GM23338 (cell line): ENCODE data around the gene ARHGDIA. TPM values are rescaled to one million over a fixed set of nuclear protein-coding genes. Genes with fewer than 3 reads are reported as not detected.

Source experiments
- ATAC-seq: fragments of 200-7000 bp; cut with Tn5 transposase; 3 replicates; pipeline ENCODE4 v1.9.1; 2020
- DNase-seq: peaks from one replicate; pipeline ENCODE4 v3.0.0-alpha.2; 2015; ENCODE audit warnings: low spot score
- H2AFZ ChIP-seq: fragments of 200-600 bp; sonication (generic); 2 replicates; pipeline ENCODE4 v1.8.0; 2016; ENCODE audit warnings: antibody characterized with exemption, mild to moderate bottlenecking, moderate library complexity
- H3F3A ChIP-seq: fragments of 200-600 bp; sonication (generic); replicated peaks from 2 replicates; pipeline ENCODE4 v1.8.0; 2017; ENCODE audit warnings: antibody characterized with exemption, mixed run types, low read depth
- H3K27ac ChIP-seq: fragments of 200-600 bp; sonication (generic); 2 replicates; pipeline ENCODE4 v1.6.1; 2016; ENCODE audit warnings: low read depth
- H3K27me3 ChIP-seq: fragments of 200-600 bp; sonication (generic); 2 replicates; pipeline ENCODE4 v1.8.0; 2016; ENCODE audit warnings: mild to moderate bottlenecking, mixed run types, moderate library complexity; ENCODE audit not compliant: insufficient read depth
- H3K36me3 ChIP-seq: fragments of 200-600 bp; sonication (generic); 2 replicates; pipeline ENCODE4 v1.8.0; 2016; ENCODE audit warnings: mild to moderate bottlenecking; ENCODE audit not compliant: insufficient read depth
- H3K4me1 ChIP-seq: fragments of 200-600 bp; sonication (generic); 2 replicates; pipeline ENCODE4 v1.8.0; 2016; ENCODE audit warnings: mild to moderate bottlenecking, moderate library complexity; ENCODE audit not compliant: insufficient read depth
- H3K4me2 ChIP-seq: fragments of 200-600 bp; sonication (generic); 2 replicates; pipeline ENCODE4 v1.7.1; 2017; ENCODE audit warnings: mixed run types
- H3K4me3 ChIP-seq: fragments of 200-600 bp; sonication (generic); 2 replicates; pipeline ENCODE4 v1.6.1; 2016; ENCODE audit warnings: mixed run types
- H3K79me2 ChIP-seq: fragments of 200-600 bp; sonication (generic); replicated peaks from 2 replicates; pipeline ENCODE4 v1.8.0; 2017; ENCODE audit warnings: mild to moderate bottlenecking; ENCODE audit not compliant: insufficient read depth
- H3K9me2 ChIP-seq: fragments of 200-600 bp; sonication (generic); 2 replicates; pipeline ENCODE4 v1.8.0; 2017; ENCODE audit not compliant: insufficient read depth
- H4K20me1 ChIP-seq: fragments of 200-600 bp; sonication (generic); replicated peaks from 2 replicates; pipeline ENCODE4 v1.8.0; 2017; ENCODE audit warnings: mild to moderate bottlenecking; ENCODE audit not compliant: insufficient read depth
- H3K27ac Mint-ChIP-seq: 2 replicates; pipeline ENCODE4 v1.8.0; 2020; ENCODE audit warnings: inconsistent platforms, mild to moderate bottlenecking, moderate library complexity, mixed read lengths
- H3K27me3 Mint-ChIP-seq: 3 replicates; pipeline ENCODE4 v1.8.0; 2022; ENCODE audit warnings: low read depth, mild to moderate bottlenecking, moderate library complexity, mixed read lengths, inconsistent platforms; ENCODE audit not compliant: insufficient read depth, poor library complexity
- H3K36me3 Mint-ChIP-seq: 3 replicates; pipeline ENCODE4 v1.8.0; 2021; ENCODE audit warnings: low read depth, mild to moderate bottlenecking, inconsistent platforms, moderate library complexity, mixed read lengths
- H3K4me1 Mint-ChIP-seq: 3 replicates; pipeline ENCODE4 v1.8.0; 2020; ENCODE audit warnings: mild to moderate bottlenecking, inconsistent platforms, mixed read lengths
- H3K4me3 Mint-ChIP-seq: 3 replicates; pipeline ENCODE4 v1.8.0; 2021; ENCODE audit warnings: moderate library complexity, mild to moderate bottlenecking, inconsistent platforms, mixed read lengths
- H3K9me3 Mint-ChIP-seq: 3 replicates; pipeline ENCODE4 v1.8.0; 2020; ENCODE audit warnings: moderate library complexity, mild to moderate bottlenecking, inconsistent platforms, mixed read lengths
- CREB1 ChIP-seq: fragments of 250-450 bp; sonication (Bioruptor Pico); IDR thresholded peaks from 2 replicates; pipeline ENCODE4 v1.5.0; 2020; ENCODE audit warnings: low read depth, mild to moderate bottlenecking, moderate library complexity
- CTCF ChIP-seq, 2 experiments: fragments of 200-600 bp in 1 of 2; sonication (generic) in 1 of 2; conservative IDR thresholded peaks; 2 replicates each; pipeline versions ENCODE4 v1.5.1 to v1.6.1; 2016 to 2017; ENCODE audit warnings: antibody characterized with exemption in 2 of 2, low read depth in 2 of 2, mild to moderate bottlenecking in 2 of 2, moderate library complexity in 1 of 2
- EZH2 ChIP-seq: fragments of 200-600 bp; sonication (generic); IDR thresholded peaks from one replicate; pipeline ENCODE4 v1.8.0; 2017; ENCODE audit warnings: antibody characterized with exemption, mild to moderate bottlenecking, low read depth; ENCODE audit not compliant: unreplicated experiment
- EZH2phosphoT487 ChIP-seq: fragments of 200-600 bp; sonication (generic); IDR thresholded peaks from one replicate; pipeline ENCODE4 v1.8.1; 2018; ENCODE audit warnings: antibody characterized with exemption; ENCODE audit not compliant: unreplicated experiment
- JUNB ChIP-seq: IDR thresholded peaks from one replicate; pipeline ENCODE4 v1.6.1; 2016; ENCODE audit warnings: antibody characterized with exemption; ENCODE audit not compliant: unreplicated experiment
- NANOG ChIP-seq: IDR thresholded peaks from 2 replicates; pipeline ENCODE4 v1.6.1; 2016; ENCODE audit warnings: antibody characterized with exemption, borderline replicate concordance
- POLR2AphosphoS5 ChIP-seq: IDR thresholded peaks from 2 replicates; pipeline ENCODE4 v1.6.1; 2016; ENCODE audit warnings: antibody characterized with exemption, low read depth
- REST ChIP-seq: IDR thresholded peaks from one replicate; pipeline ENCODE4 v1.6.1; 2018; ENCODE audit warnings: antibody characterized with exemption; ENCODE audit not compliant: unreplicated experiment
- STAT1 ChIP-seq: IDR thresholded peaks from one replicate; pipeline ENCODE4 v1.6.1; 2016; ENCODE audit warnings: antibody characterized with exemption; ENCODE audit not compliant: unreplicated experiment
- ZNF114 ChIP-seq: fragments of 250-450 bp; sonication (Bioruptor Pico); IDR thresholded peaks from 2 replicates; pipeline ENCODE4 v1.5.0; 2020; ENCODE audit warnings: mild to moderate bottlenecking, moderate library complexity
- ZNF331 ChIP-seq: fragments of 250-450 bp; sonication (Bioruptor Pico); IDR thresholded peaks from 2 replicates; pipeline ENCODE4 v1.5.0; 2020; ENCODE audit warnings: low read depth, mild to moderate bottlenecking, moderate library complexity
- ZNF462 ChIP-seq: fragments of 250-450 bp; sonication (Bioruptor Pico); IDR thresholded peaks from 2 replicates; pipeline ENCODE4 v1.5.0; 2020; ENCODE audit warnings: mild to moderate bottlenecking, moderate library complexity
- polyA plus RNA-seq: library from polyadenylated mRNA; unstranded; fragments of >200 nt; fragmentation: Nextera tagmentation; extraction: Ambion mirVana; gene quantifications from 2 replicates; pipeline ENCODE4 v1.2.1, GENCODE V29; 2016
- total RNA-seq: library from RNA; depleted of rRNA; stranded (reverse); fragments of >200 nt; shearing (Covaris generic); gene quantifications from 2 replicates; pipeline ENCODE4 v1.2.3, GENCODE V29; 2014
- TF ChIP-seq, protein P1 (sequence below): IDR thresholded peaks from 2 replicates; pipeline ENCODE4 v1.6.1; 2016; ENCODE audit warnings: antibody characterized with exemption

The ARHGDIA gene
- total and polyA plus RNA-seq, 2 experiments from 2014 or later = 125 to 140 TPM

GRCh38 chr17:81817758-81818147 is 53.4 kb downstream of the ARHGDIA start:
- H3K4me3 ChIP-seq = no peak overlapping the region
- Mint-ChIP-seq H3K9me3 (no peaks in the 10 kb centered on the region), H3K27me3 (peaks cover 3% of the 10 kb centered on the region), H3K27ac (no peak overlapping the region), H3K36me3 (no peaks in the 10 kb centered on the region), H3K4me1 (peaks cover 3% of the 10 kb centered on the region), H3K4me3 (no peak overlapping the region; the same call in 2 of the 3 replicates)
- no peak overlapping the region for H2AFZ ChIP-seq
- no peak overlapping the region for H3K27ac ChIP-seq
- DNase-seq (no peak), ATAC-seq (no peak)
- no peaks in the 10 kb centered on the region for H3K79me2 ChIP-seq
- TF ChIP-seq ZNF114 (CRISPR knock-in tag) (no peak), CREB1 (CRISPR knock-in tag) (no peak), REST (no peak), NANOG (no peak), JUNB (no peak), ZNF331 (CRISPR knock-in tag) (no peak), ZNF462 (no peak), STAT1 (no peak), EZH2 (no peak), CTCF (conservative IDR thresholded peaks at IDR 0.05; ENCODE audit: low read depth in 2 of 2) (no peak), POLR2AphosphoS5 (no peak), EZH2phosphoT487 (no peak)
- TF ChIP-seq, protein P1, sequence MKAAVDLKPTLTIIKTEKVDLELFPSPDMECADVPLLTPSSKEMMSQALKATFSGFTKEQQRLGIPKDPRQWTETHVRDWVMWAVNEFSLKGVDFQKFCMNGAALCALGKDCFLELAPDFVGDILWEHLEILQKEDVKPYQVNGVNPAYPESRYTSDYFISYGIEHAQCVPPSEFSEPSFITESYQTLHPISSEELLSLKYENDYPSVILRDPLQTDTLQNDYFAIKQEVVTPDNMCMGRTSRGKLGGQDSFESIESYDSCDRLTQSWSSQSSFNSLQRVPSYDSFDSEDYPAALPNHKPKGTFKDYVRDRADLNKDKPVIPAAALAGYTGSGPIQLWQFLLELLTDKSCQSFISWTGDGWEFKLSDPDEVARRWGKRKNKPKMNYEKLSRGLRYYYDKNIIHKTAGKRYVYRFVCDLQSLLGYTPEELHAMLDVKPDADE = no peak
- no peaks in the 10 kb centered on the region for H3K9me2 ChIP-seq
- peaks cover 3% of the 10 kb centered on the region; the same call in 1 of the 2 replicates for H3F3A ChIP-seq
- no peaks in the 10 kb centered on the region for H4K20me1 ChIP-seq
- no peak overlapping the region for H3K4me2 ChIP-seq
- no peaks in the 10 kb centered on the region for H3K36me3 ChIP-seq
- no peaks in the 10 kb centered on the region for H3K27me3 ChIP-seq
- peaks cover 5% of the 10 kb centered on the region for H3K4me1 ChIP-seq
